ENCODE measurements around the gene EIF2S3B.

GRCh38 chr12:10521555-10521954, 15.9 kb downstream of the EIF2S3B start:
- TF ChIP-seq REST (IDR thresholded peaks at IDR 0.05; ENCODE audit: low read depth) = no peak
- no peak for TF ChIP-seq YY1 (IDR thresholded peaks at IDR 0.05; ENCODE audit: low read depth)
- TF ChIP-seq EP300 (IDR thresholded peaks at IDR 0.05; ENCODE audit: borderline replicate concordance) = no peak
- no peak for TF ChIP-seq MAX (IDR thresholded peaks at IDR 0.05)
- no peak for TF ChIP-seq EGR1 (IDR thresholded peaks at IDR 0.05)
- TF ChIP-seq FOXM1 (IDR thresholded peaks at IDR 0.05; ENCODE audit: borderline replicate concordance, low read depth) = no peak
- no peak for TF ChIP-seq TCF12 (IDR thresholded peaks at IDR 0.05; ENCODE audit: low read depth)
- TF ChIP-seq TEAD4 (IDR thresholded peaks at IDR 0.05) = no peak
- no peak for TF ChIP-seq TAF1 (IDR thresholded peaks at IDR 0.05; ENCODE audit: low read depth)
- TF ChIP-seq CEBPB (IDR thresholded peaks at IDR 0.05) = no peak
- TF ChIP-seq NFIC (IDR thresholded peaks at IDR 0.05) = no peak
- TF ChIP-seq USF1 (IDR thresholded peaks at IDR 0.05) = no peak

All from Ishikawa (cell line).